Cardiac muscle cell (in vitro differentiated cells and primary cell): Measurements from ENCODE around the gene PAPOLA. TPM values are rescaled to one million over a fixed set of nuclear protein-coding genes. Genes with fewer than 3 reads are reported as not detected.

Source experiments
- DNase-seq, 2 donors: peaks; one replicate each; pipeline versions ENCODE4 v3.0.0 to v3.0.0-alpha.2; 2010 to 2017; ENCODE audit warnings: low read depth in 1 of 2, low spot score in 1 of 2
- H3K27ac ChIP-seq: fragments of 200-600 bp; sonication (generic); 2 replicates; pipeline ENCODE4 v1.5.1; 2016
- H3K27me3 ChIP-seq: fragments of 200-600 bp; sonication (generic); 2 replicates; pipeline ENCODE4 v1.6.0; 2016; ENCODE audit warnings: control low read depth
- H3K36me3 ChIP-seq: fragments of 200-600 bp; sonication (generic); 2 replicates; pipeline ENCODE4 v1.5.1; 2016; ENCODE audit warnings: control low read depth
- H3K4me1 ChIP-seq: fragments of 200-600 bp; sonication (generic); 2 replicates; pipeline ENCODE4 v1.8.1; 2017; ENCODE audit warnings: low read depth, mild to moderate bottlenecking, mixed run types
- H3K4me3 ChIP-seq: fragments of 200-600 bp; sonication (generic); 2 replicates; pipeline ENCODE4 v1.5.1; 2016; ENCODE audit warnings: mild to moderate bottlenecking
- H3K9me3 ChIP-seq: fragments of 200-600 bp; sonication (generic); 2 replicates; pipeline ENCODE4 v1.5.1; 2017; ENCODE audit warnings: low read depth, mild to moderate bottlenecking, control low read depth
- CTCF ChIP-seq: IDR thresholded peaks from 2 replicates; pipeline ENCODE4 v1.5.1; 2012; ENCODE audit warnings: low read depth, mild to moderate bottlenecking, low read length
- polyA plus RNA-seq: library from polyadenylated mRNA; unstranded; fragments of >200 nt; fragmentation: Nextera tagmentation; extraction: Ambion mirVana; gene quantifications from 2 replicates; pipeline ENCODE4 v1.2.1, GENCODE V29; 2016
- total RNA-seq: library from RNA; depleted of rRNA; stranded (reverse); fragments of >200 nt; gene quantifications from 2 replicates; pipeline ENCODE4 v1.2.3, GENCODE V29; 2016

The PAPOLA gene
- total and polyA plus RNA-seq, 2 experiments from 2014 or later: 54.9 to 97.7 TPM

- Histone ChIP-seq H3K4me3 (no peak overlapping the region), H3K4me1 (peaks cover 6% of the 10 kb centered on the region), H3K36me3 (no peaks in the 10 kb centered on the region), H3K27ac (no peak overlapping the region), H3K27me3 (no peaks in the 10 kb centered on the region), H3K9me3 (no peaks in the 10 kb centered on the region)
- no peak for TF ChIP-seq CTCF
- DNase-seq: no peak
These were observed 72.0 kb downstream of the PAPOLA start for GRCh38 chr14:96574171-96574632.

- H3K36me3 ChIP-seq: no peaks in the 10 kb centered on the region
- no peak overlapping the region for H3K4me3 ChIP-seq
- H3K4me1 ChIP-seq: peaks cover 6% of the 10 kb centered on the region
- TF ChIP-seq CTCF: no peak
- peak in 1 of 2 donors; percentile 78 for DNase-seq
- no peaks in the 10 kb centered on the region for H3K9me3 ChIP-seq
- H3K27ac ChIP-seq: no peak overlapping the region
- H3K27me3 ChIP-seq: no peaks in the 10 kb centered on the region
These were observed 72.8 kb downstream of the PAPOLA start for GRCh38 chr14:96574633-96575632.

- Histone ChIP-seq H3K4me3 (no peak overlapping the region), H3K9me3 (no peaks in the 10 kb centered on the region), H3K36me3 (no peaks in the 10 kb centered on the region), H3K4me1 (peaks cover 6% of the 10 kb centered on the region), H3K27me3 (no peaks in the 10 kb centered on the region), H3K27ac (no peak overlapping the region)
- no peak for TF ChIP-seq CTCF
- no peak for DNase-seq
These were observed 74.2 kb downstream of the PAPOLA start for GRCh38 chr14:96576359-96576758.

GRCh38 chr14:96576937-96577336 is 74.8 kb downstream of the PAPOLA start:
- Histone ChIP-seq H3K27me3 (no peaks in the 10 kb centered on the region), H3K27ac (no peak overlapping the region), H3K4me1 (peaks cover 6% of the 10 kb centered on the region), H3K36me3 (no peaks in the 10 kb centered on the region), H3K4me3 (no peak overlapping the region), H3K9me3 (no peaks in the 10 kb centered on the region)
- DNase-seq: no peak
- TF ChIP-seq CTCF: no peak

GRCh38 chr14:96578619-96579018 is 76.4 kb downstream of the PAPOLA start:
- Histone ChIP-seq H3K4me1 (peaks cover 6% of the 10 kb centered on the region), H3K36me3 (no peaks in the 10 kb centered on the region), H3K27ac (no peak overlapping the region), H3K9me3 (no peaks in the 10 kb centered on the region), H3K4me3 (no peak overlapping the region), H3K27me3 (no peaks in the 10 kb centered on the region)
- TF ChIP-seq CTCF: no peak
- DNase-seq: no peak
